SU-DHL-6 (cell line): ENCODE measurements around the gene MTG2.

Experiments used
- EZH2phosphoT487 ChIP-seq: fragments of 200-600 bp; sonication (generic), shearing (Covaris generic); conservative IDR thresholded peaks from 2 replicates; pipeline ENCODE4 v1.6.1; 2018; ENCODE audit warnings: mild to moderate bottlenecking, antibody characterized with exemption, low read length, moderate library complexity, mixed read lengths
- TF ChIP-seq, protein P1 (sequence below): fragments of 200-600 bp; sonication (generic); IDR thresholded peaks from one replicate; pipeline ENCODE4 v1.5.1; 2017; ENCODE audit warnings: antibody characterized with exemption, mild to moderate bottlenecking, low read length, moderate library complexity; ENCODE audit not compliant: insufficient read depth, poor library complexity, severe bottlenecking

DNA sequence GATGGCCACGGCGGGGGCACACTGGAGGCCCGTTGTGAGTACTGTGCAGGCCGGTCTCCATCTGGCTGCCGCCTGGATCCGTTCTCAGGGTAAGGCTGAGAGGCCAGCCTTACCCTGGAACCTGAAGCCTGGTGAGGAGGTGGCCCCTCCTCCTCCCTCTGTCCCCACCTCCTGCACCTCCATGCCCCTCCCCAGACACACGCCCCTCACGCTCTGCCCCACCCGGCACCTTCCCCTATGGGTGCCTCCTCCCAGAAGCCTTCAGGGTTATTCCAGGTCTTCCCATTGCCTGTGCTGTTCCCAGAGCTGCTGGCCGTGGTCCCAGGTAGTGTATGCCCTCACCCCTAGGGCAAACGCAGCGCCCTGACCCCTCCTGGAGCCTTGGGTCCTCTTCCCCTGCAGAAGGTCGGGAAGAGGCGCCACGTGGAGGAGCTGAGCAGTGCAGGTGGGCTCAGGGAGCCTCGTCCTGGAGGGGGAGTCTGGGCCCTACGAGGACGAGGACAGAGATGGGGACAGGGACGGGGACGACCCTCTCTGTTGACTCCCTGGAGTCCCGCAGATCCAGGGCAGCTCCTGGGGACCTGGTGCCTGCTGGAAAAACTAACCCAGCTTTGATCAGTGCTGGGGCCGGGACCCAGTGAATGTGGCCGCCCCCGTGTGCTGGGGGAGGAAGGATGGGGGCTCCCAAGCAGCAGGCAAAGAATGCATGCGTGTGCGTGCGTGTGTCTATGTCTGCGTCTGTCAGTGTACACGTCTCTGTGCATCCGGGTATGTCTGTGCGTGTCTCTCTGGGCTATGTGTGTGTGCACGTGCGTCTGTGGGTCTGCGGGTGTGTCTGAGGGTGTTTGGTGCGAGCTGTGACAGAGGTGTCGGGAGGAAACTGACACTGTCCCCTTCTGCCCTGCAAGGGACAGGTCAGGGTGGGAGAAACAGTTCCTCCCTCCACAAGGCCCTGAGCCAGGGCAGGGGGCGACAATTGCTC is 45.4 kb downstream of the MTG2 start:
- TF ChIP-seq, protein P1, sequence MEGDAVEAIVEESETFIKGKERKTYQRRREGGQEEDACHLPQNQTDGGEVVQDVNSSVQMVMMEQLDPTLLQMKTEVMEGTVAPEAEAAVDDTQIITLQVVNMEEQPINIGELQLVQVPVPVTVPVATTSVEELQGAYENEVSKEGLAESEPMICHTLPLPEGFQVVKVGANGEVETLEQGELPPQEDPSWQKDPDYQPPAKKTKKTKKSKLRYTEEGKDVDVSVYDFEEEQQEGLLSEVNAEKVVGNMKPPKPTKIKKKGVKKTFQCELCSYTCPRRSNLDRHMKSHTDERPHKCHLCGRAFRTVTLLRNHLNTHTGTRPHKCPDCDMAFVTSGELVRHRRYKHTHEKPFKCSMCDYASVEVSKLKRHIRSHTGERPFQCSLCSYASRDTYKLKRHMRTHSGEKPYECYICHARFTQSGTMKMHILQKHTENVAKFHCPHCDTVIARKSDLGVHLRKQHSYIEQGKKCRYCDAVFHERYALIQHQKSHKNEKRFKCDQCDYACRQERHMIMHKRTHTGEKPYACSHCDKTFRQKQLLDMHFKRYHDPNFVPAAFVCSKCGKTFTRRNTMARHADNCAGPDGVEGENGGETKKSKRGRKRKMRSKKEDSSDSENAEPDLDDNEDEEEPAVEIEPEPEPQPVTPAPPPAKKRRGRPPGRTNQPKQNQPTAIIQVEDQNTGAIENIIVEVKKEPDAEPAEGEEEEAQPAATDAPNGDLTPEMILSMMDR, result no peak
- no peak for TF ChIP-seq EZH2phosphoT487
